Liver (tissue), 9 donors: ENCODE data around the gene CHIT1. TPM values are rescaled to one million over a fixed set of nuclear protein-coding genes. Genes with fewer than 3 reads are reported as not detected.

Experiments
- DNase-seq: peaks from one replicate; pipeline ENCODE4 v3.0.0-alpha.2; 2017; ENCODE audit warnings: low spot score
- H3K27ac ChIP-seq, 2 donors: one replicate each; pipeline ENCODE4 v1.7.0; 2013; ENCODE audit warnings: inconsistent platforms in 2 of 2, low read length in 2 of 2, control low read depth in 1 of 2, low read depth in 1 of 2, mild to moderate bottlenecking in 1 of 2
- H3K27me3 ChIP-seq, 4 donors: one replicate each; pipeline versions ENCODE4 v1.6.1 to v1.7.0; 2013; ENCODE audit warnings: low read length in 3 of 4, inconsistent platforms in 1 of 4, mild to moderate bottlenecking in 1 of 4, moderate library complexity in 1 of 4; ENCODE audit not compliant: control insufficient read depth in 4 of 4, insufficient read depth in 4 of 4
- H3K36me3 ChIP-seq, 4 donors: one replicate each; pipeline versions ENCODE4 v1.6.1 to v1.7.0; 2013; ENCODE audit warnings: low read length in 3 of 4, mild to moderate bottlenecking in 3 of 4, low read depth in 1 of 4, moderate library complexity in 1 of 4; ENCODE audit not compliant: control insufficient read depth in 4 of 4, insufficient read depth in 3 of 4
- H3K4me1 ChIP-seq, 4 donors: one replicate each; pipeline versions ENCODE4 v1.6.1 to v1.7.0; 2013; ENCODE audit warnings: low read length in 3 of 4, mild to moderate bottlenecking in 3 of 4, moderate library complexity in 1 of 4; ENCODE audit not compliant: control insufficient read depth in 4 of 4, insufficient read depth in 4 of 4
- H3K4me3 ChIP-seq, 3 donors: one replicate each; pipeline versions ENCODE4 v1.6.1 to v1.7.0; 2013; ENCODE audit warnings: low read length in 3 of 3, control low read depth in 1 of 3, low read depth in 1 of 3, mild to moderate bottlenecking in 1 of 3
- H3K9ac ChIP-seq, 2 donors: one replicate each; pipeline ENCODE4 v1.7.0; 2013; ENCODE audit warnings: low read length in 2 of 2, mild to moderate bottlenecking in 2 of 2, moderate library complexity in 2 of 2, control low read depth in 1 of 2, low read depth in 1 of 2
- H3K9me3 ChIP-seq, 4 donors: one replicate each; pipeline versions ENCODE4 v1.6.1 to v1.7.0; 2013; ENCODE audit warnings: low read length in 3 of 4; ENCODE audit not compliant: control insufficient read depth in 4 of 4
- ATF3 ChIP-seq: IDR thresholded peaks from 2 replicates; pipeline ENCODE4 v1.6.1; 2016; ENCODE audit warnings: antibody characterized with exemption
- CTCF ChIP-seq: fragments of 150-350 bp; IDR thresholded peaks from 2 replicates; pipeline ENCODE4 v1.5.1; 2017; ENCODE audit warnings: improper control_type of control experiment, low read depth, low read length; ENCODE audit not compliant: missing input control
- EGR1 ChIP-seq, 2 donors: IDR thresholded peaks; 2 replicates each; pipeline ENCODE4 v1.6.1; 2016 to 2018; ENCODE audit warnings: antibody characterized with exemption in 2 of 2, low read depth in 2 of 2
- FOXA1 ChIP-seq: IDR thresholded peaks from 2 replicates; pipeline ENCODE4 v1.6.1; 2016; ENCODE audit warnings: antibody characterized with exemption
- FOXA2 ChIP-seq: IDR thresholded peaks from 2 replicates; pipeline ENCODE4 v1.6.1; 2016; ENCODE audit warnings: antibody characterized with exemption
- GABPA ChIP-seq, 2 donors: IDR thresholded peaks in 1 of 2; conservative IDR thresholded peaks in 1 of 2; 2 replicates each; pipeline ENCODE4 v1.6.1; 2016; ENCODE audit warnings: antibody characterized with exemption in 2 of 2, mild to moderate bottlenecking in 1 of 2, moderate library complexity in 1 of 2
- HNF4A ChIP-seq, 2 donors: conservative IDR thresholded peaks; 2 replicates each; pipeline ENCODE4 v1.6.1; 2016; ENCODE audit warnings: antibody characterized with exemption in 2 of 2, mild to moderate bottlenecking in 2 of 2
- HNF4G ChIP-seq: IDR thresholded peaks from 2 replicates; pipeline ENCODE4 v1.6.1; 2016; ENCODE audit warnings: antibody characterized with exemption
- JUND ChIP-seq, 2 donors: IDR thresholded peaks; 2 replicates each; pipeline ENCODE4 v1.6.1; 2016; ENCODE audit warnings: antibody characterized with exemption in 2 of 2
- MAX ChIP-seq: IDR thresholded peaks from 2 replicates; pipeline ENCODE4 v1.6.1; 2016; ENCODE audit warnings: antibody characterized with exemption
- NR2F2 ChIP-seq: IDR thresholded peaks from 2 replicates; pipeline ENCODE4 v1.6.1; 2016; ENCODE audit warnings: antibody characterized with exemption
- RAD21 ChIP-seq, 2 donors: IDR thresholded peaks; 2 replicates each; pipeline ENCODE4 v1.6.1; 2016; ENCODE audit warnings: antibody characterized with exemption in 2 of 2, mild to moderate bottlenecking in 2 of 2
- REST ChIP-seq: IDR thresholded peaks from 2 replicates; pipeline ENCODE4 v1.6.1; 2016; ENCODE audit warnings: antibody characterized with exemption, mild to moderate bottlenecking
- RXRA ChIP-seq, 2 donors: IDR thresholded peaks; 2 replicates each; pipeline ENCODE4 v1.6.1; 2017 to 2018; ENCODE audit warnings: antibody characterized with exemption in 2 of 2, mild to moderate bottlenecking in 1 of 2
- SP1 ChIP-seq: IDR thresholded peaks from 2 replicates; pipeline ENCODE4 v1.6.1; 2018; ENCODE audit warnings: antibody characterized with exemption, mild to moderate bottlenecking
- TAF1 ChIP-seq: conservative IDR thresholded peaks from 2 replicates; pipeline ENCODE4 v1.6.1; 2016; ENCODE audit warnings: antibody characterized with exemption, mild to moderate bottlenecking
- YY1 ChIP-seq: IDR thresholded peaks from 2 replicates; pipeline ENCODE4 v1.6.1; 2016; ENCODE audit warnings: antibody characterized with exemption, mild to moderate bottlenecking
- ZBTB33 ChIP-seq: IDR thresholded peaks from 2 replicates; pipeline ENCODE4 v1.6.1; 2016; ENCODE audit warnings: antibody characterized with exemption
- WGBS: extraction: QIAGEN DNeasy Blood & Tissue Kit; methylation state at CpG from one replicate; pipeline ENCODE4 v1.1.7; 2013; 5-methylcytosine and 5-hydroxymethylcytosine counted together
- polyA plus RNA-seq, 2 donors: library from polyadenylated mRNA; stranded (reverse) in 1 of 2; unstranded in 1 of 2; fragments of 200-250 nt in 1 of 2; fragments of >200 nt in 1 of 2; fragmentation: Nextera tagmentation in 1 of 2; extraction: Ambion mirVana in 1 of 2; gene quantifications; one replicate each; pipeline versions ENCODE4 v1.2.1 to v1.2.3, GENCODE V29; 2013 to 2015
- total RNA-seq, 2 donors: library from RNA; depleted of rRNA; stranded (reverse); fragments of >200 nt; gene quantifications; one replicate each; pipeline ENCODE4 v1.2.3, GENCODE V29; 2014
- donor health status: healthy.
- donor health status: healthy.
- donor health status: healthy.
- donor health status: healthy.
- donor health status: healthy.

CHIT1 gene
- total and polyA plus RNA-seq, 4 donors = under 0.01 to 0.07 TPM; not detected in 2

GRCh38 chr1:203174324-203174985 is 55.0 kb downstream of the CHIT1 start:
- no peak for TF ChIP-seq EGR1 (IDR thresholded peaks at IDR 0.05; ENCODE audit: low read depth in 2 of 2)
- no peak for TF ChIP-seq YY1
- TF ChIP-seq REST = no peak
- Histone ChIP-seq H3K4me3 (no peak overlapping the region), H3K27me3 (no peaks in the 10 kb centered on the region), H3K36me3 (no peaks in the 10 kb centered on the region), H3K4me1 (no peaks in the 10 kb centered on the region), H3K27ac (no peak overlapping the region), H3K9me3 (no peaks in the 10 kb centered on the region), H3K9ac (no peak overlapping the region)
- WGBS = 90% methylated on average over 12 of the region's 12 CpGs
- DNase-seq = no peak

- Histone ChIP-seq H3K4me1 (no peaks in the 10 kb centered on the region), H3K27me3 (no peaks in the 10 kb centered on the region)
- TF ChIP-seq JUND (IDR thresholded peaks at IDR 0.05) (no peak), ATF3 (no peak), SP1 (no peak), RXRA (IDR thresholded peaks at IDR 0.05) (no peak), GABPA (IDR thresholded peaks at IDR 0.05 in 1 of 2, conservative IDR thresholded peaks at IDR 0.05 in 1 of 2) (no peak), RAD21 (IDR thresholded peaks at IDR 0.05) (no peak), TAF1 (no peak), REST (no peak), YY1 (no peak), CTCF (no peak), ZBTB33 (no peak), EGR1 (IDR thresholded peaks at IDR 0.05; ENCODE audit: low read depth in 2 of 2) (no peak), FOXA2 (no peak), NR2F2 (no peak), MAX (no peak), HNF4A (conservative IDR thresholded peaks at IDR 0.05) (no peak), FOXA1 (no peak), HNF4G (no peak)
Observed at GRCh38 chr1:203173566-203173965, 55.9 kb downstream of the CHIT1 start.

More at GRCh38 chr1:203173566-203173965, 55.9 kb downstream of the CHIT1 start:
- DNase-seq = no peak
- WGBS = 90% methylated on average over 5 of the region's 5 CpGs
- H3K9ac ChIP-seq = no peak overlapping the region
- no peak overlapping the region for H3K4me3 ChIP-seq
- H3K9me3 ChIP-seq = no peaks in the 10 kb centered on the region
- no peaks in the 10 kb centered on the region for H3K36me3 ChIP-seq
- no peak overlapping the region for H3K27ac ChIP-seq
